GM12801 (cell line): Measurements from ENCODE around the gene ACYP1.

ENCODE experiments used
- TF ChIP-seq, protein P1 (sequence below): IDR thresholded peaks from one replicate; pipeline ENCODE4 v1.5.1; 2011; ENCODE audit warnings: control low read depth; ENCODE audit not compliant: insufficient read length; ENCODE audit errors: extremely low read depth

Gene ACYP1

DNA sequence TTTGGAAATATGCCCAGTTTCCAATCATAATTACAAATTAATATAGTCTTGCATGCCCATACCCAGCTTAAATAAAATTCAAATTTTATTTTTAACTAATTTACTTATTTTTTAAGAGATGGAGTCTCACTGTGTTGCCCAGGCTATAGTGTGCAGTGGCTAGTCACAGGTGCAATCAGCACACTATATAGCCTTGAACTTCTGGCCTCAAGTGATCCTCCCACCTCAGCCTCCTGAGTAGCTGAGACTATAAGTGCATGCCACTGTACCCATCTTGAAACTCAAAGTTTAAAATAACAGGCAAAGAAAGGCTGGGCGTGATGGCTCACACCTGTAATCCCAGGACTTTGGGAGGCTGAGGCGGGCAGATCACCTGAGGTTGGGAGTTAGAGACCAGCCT, 22.9 kb downstream of the ACYP1 start:
- TF ChIP-seq, protein P1, sequence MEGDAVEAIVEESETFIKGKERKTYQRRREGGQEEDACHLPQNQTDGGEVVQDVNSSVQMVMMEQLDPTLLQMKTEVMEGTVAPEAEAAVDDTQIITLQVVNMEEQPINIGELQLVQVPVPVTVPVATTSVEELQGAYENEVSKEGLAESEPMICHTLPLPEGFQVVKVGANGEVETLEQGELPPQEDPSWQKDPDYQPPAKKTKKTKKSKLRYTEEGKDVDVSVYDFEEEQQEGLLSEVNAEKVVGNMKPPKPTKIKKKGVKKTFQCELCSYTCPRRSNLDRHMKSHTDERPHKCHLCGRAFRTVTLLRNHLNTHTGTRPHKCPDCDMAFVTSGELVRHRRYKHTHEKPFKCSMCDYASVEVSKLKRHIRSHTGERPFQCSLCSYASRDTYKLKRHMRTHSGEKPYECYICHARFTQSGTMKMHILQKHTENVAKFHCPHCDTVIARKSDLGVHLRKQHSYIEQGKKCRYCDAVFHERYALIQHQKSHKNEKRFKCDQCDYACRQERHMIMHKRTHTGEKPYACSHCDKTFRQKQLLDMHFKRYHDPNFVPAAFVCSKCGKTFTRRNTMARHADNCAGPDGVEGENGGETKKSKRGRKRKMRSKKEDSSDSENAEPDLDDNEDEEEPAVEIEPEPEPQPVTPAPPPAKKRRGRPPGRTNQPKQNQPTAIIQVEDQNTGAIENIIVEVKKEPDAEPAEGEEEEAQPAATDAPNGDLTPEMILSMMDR, result no peak

DNA sequence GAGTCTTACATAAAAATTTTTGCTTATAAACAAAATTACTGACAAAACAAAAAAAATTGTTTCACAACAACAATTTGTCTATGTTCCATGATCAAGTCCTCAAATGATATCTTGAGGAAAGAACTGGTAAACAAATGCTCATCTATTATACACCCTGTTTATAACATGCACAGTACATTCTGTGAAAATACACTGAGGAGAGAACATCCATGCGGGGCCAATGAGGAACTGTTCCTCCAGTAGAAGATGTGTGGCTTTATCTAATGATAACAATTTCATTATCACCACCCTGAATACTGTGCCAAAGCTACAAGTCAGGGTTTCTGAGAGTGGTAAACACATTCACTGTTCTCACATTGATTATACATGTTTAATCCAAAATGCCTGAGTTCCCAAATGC, 23.3 kb downstream of the ACYP1 start:
- TF ChIP-seq, protein P1, result no peak

DNA sequence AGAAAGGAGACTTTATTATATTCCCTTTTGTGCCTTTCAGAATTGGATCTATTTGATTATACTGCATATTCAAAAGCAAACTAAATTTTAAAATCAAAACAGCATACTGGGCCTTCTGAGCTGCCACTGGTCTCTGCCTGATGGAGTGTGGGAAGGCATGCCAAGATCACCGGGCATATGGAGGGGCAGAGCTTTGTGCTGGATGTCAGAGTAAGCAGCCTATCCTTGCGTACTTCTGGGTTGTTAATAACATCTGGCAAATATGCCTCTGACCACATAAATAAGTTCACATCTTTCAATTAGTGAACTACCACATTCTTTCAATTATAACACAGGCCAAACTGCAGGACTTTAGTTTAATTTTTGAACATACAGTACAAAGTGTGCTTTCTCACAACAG, 30.9 kb downstream of the ACYP1 start:
- TF ChIP-seq, protein P1, result no peak

DNA sequence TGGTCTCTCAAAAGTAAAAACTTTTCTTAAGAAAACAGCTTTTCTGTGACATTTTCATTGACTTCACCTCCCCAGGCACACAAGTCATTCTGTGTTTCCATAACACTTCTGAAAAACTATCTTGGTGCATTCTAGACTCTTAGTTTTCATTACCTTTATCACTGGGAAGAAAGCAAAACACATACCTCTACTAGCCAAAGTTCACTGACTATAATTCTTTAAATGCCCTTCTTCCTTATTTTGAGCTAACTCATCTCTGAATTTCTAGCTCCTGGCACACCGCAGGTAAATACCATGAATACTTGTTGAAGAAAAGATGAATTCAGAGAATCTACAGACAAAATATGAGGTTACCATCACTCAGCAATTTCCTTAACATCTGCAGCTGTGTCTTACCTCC, 33.7 kb downstream of the ACYP1 start:
- TF ChIP-seq, protein P1, result no peak

DNA sequence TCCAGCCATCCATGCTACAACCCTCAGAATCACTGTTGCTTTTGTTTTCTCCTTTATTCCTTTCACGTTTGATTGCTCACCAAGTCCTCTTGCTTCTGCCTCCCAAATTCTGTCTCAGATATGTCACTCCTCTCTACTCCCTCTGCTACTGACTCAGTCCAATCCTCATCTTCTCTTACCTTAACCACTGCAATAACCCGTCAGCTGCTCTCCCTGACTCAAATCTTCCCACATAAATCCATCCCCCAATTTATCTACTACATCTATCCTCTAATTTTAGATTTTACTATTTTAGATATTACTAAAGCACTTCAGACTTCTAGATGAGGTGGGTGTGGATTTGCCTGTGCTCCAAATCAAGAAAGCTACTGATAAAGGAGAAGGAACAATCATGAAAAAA, 37.9 kb downstream of the ACYP1 start:
- TF ChIP-seq, protein P1, result no peak

DNA sequence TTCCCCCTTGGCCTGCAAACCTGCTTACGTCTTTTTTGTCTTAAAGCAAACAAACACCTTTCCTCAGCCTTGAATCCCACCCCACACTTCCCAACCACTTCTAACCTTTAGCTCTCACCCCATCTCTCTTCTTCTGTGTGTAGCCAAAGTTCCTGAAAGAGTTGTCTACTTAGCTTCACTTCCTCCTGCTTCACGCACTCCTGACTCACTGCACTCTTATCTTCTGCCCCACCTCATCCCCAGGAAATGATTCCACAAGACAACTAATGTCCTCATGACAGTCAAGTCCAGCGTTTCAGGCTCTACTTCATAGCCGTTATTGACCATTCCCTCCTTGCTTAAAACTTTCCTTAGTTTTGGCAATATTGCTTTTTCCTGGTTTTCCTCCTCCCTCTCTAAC, 38.7 kb downstream of the ACYP1 start:
- TF ChIP-seq, protein P1, result no peak

DNA sequence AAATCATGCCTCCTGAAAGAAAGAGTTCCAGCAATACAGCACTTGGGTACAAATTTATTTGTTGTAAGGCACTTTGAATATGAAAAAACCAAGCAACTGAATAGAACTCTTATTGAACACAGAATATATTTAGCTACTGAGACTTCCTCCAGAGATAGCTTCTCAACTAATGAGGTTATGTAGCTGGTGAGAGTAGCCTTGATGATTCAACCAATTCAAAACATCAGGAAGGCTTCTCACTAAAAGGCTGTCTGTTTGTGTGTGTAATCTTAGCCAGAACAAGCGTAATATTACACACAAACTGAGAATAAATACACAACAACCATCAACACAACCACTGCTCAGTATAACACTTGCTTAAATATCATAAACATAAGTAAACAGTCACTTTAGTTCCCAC, 40.7 kb downstream of the ACYP1 start:
- TF ChIP-seq, protein P1, result no peak

DNA sequence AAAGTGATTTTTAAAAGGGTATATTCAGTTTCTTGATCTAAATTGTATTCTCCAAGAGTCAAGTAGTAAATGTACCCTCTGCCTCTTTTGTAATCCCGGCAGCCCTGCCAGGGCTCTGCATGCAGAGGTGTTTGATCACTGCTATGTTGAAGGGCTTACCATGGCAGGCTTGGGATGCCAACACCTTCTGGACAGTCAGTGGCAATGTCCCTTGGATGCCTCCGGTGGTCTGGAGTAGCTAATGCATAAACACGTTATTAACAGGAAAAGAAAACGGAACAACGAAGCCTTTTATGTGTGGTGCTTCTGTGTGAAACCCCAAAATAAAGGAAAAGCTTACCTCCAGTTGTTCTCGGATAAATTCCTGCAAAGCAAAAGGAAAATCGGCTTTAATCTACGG, 41.2 kb downstream of the ACYP1 start:
- TF ChIP-seq, protein P1, result no peak
